Measurements from ENCODE around the gene C13orf42.

C13orf42 gene

GRCh38 chr13:51111174-51111573 is at the start of gene C13orf42:
Gene C13orf42, minus strand, starts transcription at chr13:51111274. Its CDS starts 65 bp downstream, at chr13:51111209.
- no peak within 1 kb of the TSS for H3K27ac ChIP-seq
- no peak for TF ChIP-seq CTCF (conservative IDR thresholded peaks at IDR 0.05)

GRCh38 chr13:51158880-51159518 is 47.9 kb upstream of the C13orf42 start:
- no peak for TF ChIP-seq CTCF (conservative IDR thresholded peaks at IDR 0.05)

GRCh38 chr13:51158365-51158764 is 47.3 kb upstream of the C13orf42 start:
- no peak for TF ChIP-seq CTCF (conservative IDR thresholded peaks at IDR 0.05)

More at GRCh38 chr13:51158880-51159518, 47.9 kb upstream of the C13orf42 start:
- no peak overlapping the region for H3K27ac ChIP-seq

GRCh38 chr13:51156648-51157047 is 45.6 kb upstream of the C13orf42 start:
- no peak for TF ChIP-seq CTCF (conservative IDR thresholded peaks at IDR 0.05)
- H3K27ac ChIP-seq = no peak overlapping the region

More at GRCh38 chr13:51158365-51158764, 47.3 kb upstream of the C13orf42 start:
- H3K27ac ChIP-seq = no peak overlapping the region

GRCh38 chr13:51155776-51156515 is 44.9 kb upstream of the C13orf42 start:
- no peak for TF ChIP-seq CTCF (conservative IDR thresholded peaks at IDR 0.05)
- no peak overlapping the region for H3K27ac ChIP-seq

- TF ChIP-seq CTCF (conservative IDR thresholded peaks at IDR 0.05) = no peak
- no peak overlapping the region for H3K27ac ChIP-seq
Measured at GRCh38 chr13:51155161-51155560, 44.1 kb upstream of the C13orf42 start.

GRCh38 chr13:51154029-51154555 is 43.0 kb upstream of the C13orf42 start:
- TF ChIP-seq CTCF (conservative IDR thresholded peaks at IDR 0.05) = no peak
- H3K27ac ChIP-seq = no peak overlapping the region
